Dendritic cell treated with granulocyte-macrophage colony-stimulating factor and Interleukin-4, amounts not matched to agents 40 ng/mL and 50 ng/mL, for 4 days (primary cell): ENCODE data around the gene MYH7B.

ENCODE experiments used
- H3K27ac Mint-ChIP-seq: one replicate; pipeline ENCODE4 v1.8.0; 2022; ENCODE audit warnings: mild to moderate bottlenecking, mixed read lengths
- H3K27me3 Mint-ChIP-seq: one replicate; pipeline ENCODE4 v1.8.0; 2022; ENCODE audit warnings: mild to moderate bottlenecking, mixed read lengths
- H3K36me3 Mint-ChIP-seq: one replicate; pipeline ENCODE4 v1.8.0; 2022; ENCODE audit warnings: low read depth, mixed read lengths
- H3K4me1 Mint-ChIP-seq: one replicate; pipeline ENCODE4 v1.8.0; 2022; ENCODE audit warnings: low read depth, mixed read lengths
- H3K4me3 Mint-ChIP-seq: one replicate; pipeline ENCODE4 v1.8.0; 2022; ENCODE audit warnings: mild to moderate bottlenecking, moderate library complexity, mixed read lengths
- H3K9me3 Mint-ChIP-seq: one replicate; pipeline ENCODE4 v1.8.0; 2022; ENCODE audit warnings: mixed read lengths
- intact Hi-C: fragments of 100-400 bp; cut with micrococcal nuclease; formaldehyde crosslinking; loops from one replicate; pipeline ENCODE4 v1.15.0; 2022

MYH7B gene

GRCh38 chr20:34952671-34953070 is 3.0 kb upstream of the MYH7B start:
- intact Hi-C loops, result no loop called here

GRCh38 chr20:34953960-34954359 is 1.7 kb upstream of the MYH7B start:
- intact Hi-C loops, result no loop called here
- H3K4me1 Mint-ChIP-seq, result peaks cover 20% of the 10 kb centered on the region
- H3K36me3 Mint-ChIP-seq, result peaks cover 37% of the 10 kb centered on the region
- no peak overlapping the region for H3K4me3 Mint-ChIP-seq
- H3K9me3 Mint-ChIP-seq, result no peaks in the 10 kb centered on the region
- no peak overlapping the region for H3K27ac Mint-ChIP-seq
- no peaks in the 10 kb centered on the region for H3K27me3 Mint-ChIP-seq

More at GRCh38 chr20:34952671-34953070, 3.0 kb upstream of the MYH7B start:
- no peak overlapping the region for H3K27ac Mint-ChIP-seq
- no peaks in the 10 kb centered on the region for H3K27me3 Mint-ChIP-seq
- H3K4me1 Mint-ChIP-seq, result peaks cover 20% of the 10 kb centered on the region
- H3K36me3 Mint-ChIP-seq, result peaks cover 37% of the 10 kb centered on the region
- no peaks in the 10 kb centered on the region for H3K9me3 Mint-ChIP-seq
- no peak overlapping the region for H3K4me3 Mint-ChIP-seq

GRCh38 chr20:34954904-34955230 is 801 bp upstream of the MYH7B start:
- H3K27ac Mint-ChIP-seq, result peak overlapping the region; percentile 96
- H3K4me1 Mint-ChIP-seq, result peaks cover 20% of the 10 kb centered on the region
- no peaks in the 10 kb centered on the region for H3K9me3 Mint-ChIP-seq
- no peaks in the 10 kb centered on the region for H3K27me3 Mint-ChIP-seq
- intact Hi-C loops, result loop anchor here (1.0 kb wide), 1 partner anchor 81 kb away; no protein-coding TSS in a partner anchor
- peaks cover 28% of the 10 kb centered on the region for H3K36me3 Mint-ChIP-seq
- peak overlapping the region; percentile 86 for H3K4me3 Mint-ChIP-seq

- intact Hi-C loops, result no loop called here
Measured at GRCh38 chr20:34956041-34956458, 382 bp downstream of the MYH7B start.

GRCh38 chr20:34956751-34957472 is 1.2 kb downstream of the MYH7B start:
- intact Hi-C loops, result no loop called here
- Mint-ChIP-seq H3K4me3 (no peak overlapping the region), H3K27ac (peak overlapping the region; percentile 96), H3K27me3 (no peaks in the 10 kb centered on the region), H3K36me3 (peaks cover 13% of the 10 kb centered on the region), H3K4me1 (peaks cover 27% of the 10 kb centered on the region), H3K9me3 (no peaks in the 10 kb centered on the region)

More at GRCh38 chr20:34956041-34956458, 382 bp downstream of the MYH7B start:
- Mint-ChIP-seq H3K4me1 (peaks cover 27% of the 10 kb centered on the region), H3K27me3 (no peaks in the 10 kb centered on the region), H3K36me3 (peaks cover 20% of the 10 kb centered on the region), H3K9me3 (no peaks in the 10 kb centered on the region), H3K4me3 (peak overlapping the region; percentile 86), H3K27ac (peak overlapping the region; percentile 96)

- H3K4me1 Mint-ChIP-seq, result peaks cover 7% of the 10 kb centered on the region
- H3K27me3 Mint-ChIP-seq, result no peaks in the 10 kb centered on the region
- no peaks in the 10 kb centered on the region for H3K36me3 Mint-ChIP-seq
- H3K4me3 Mint-ChIP-seq, result no peak overlapping the region
- intact Hi-C loops, result loop anchor here (5.0 kb wide), 1 partner anchor 132 kb away; no protein-coding TSS in a partner anchor
- H3K9me3 Mint-ChIP-seq, result no peaks in the 10 kb centered on the region
- H3K27ac Mint-ChIP-seq, result no peak overlapping the region
Measured at GRCh38 chr20:34964486-34964885, 8.8 kb downstream of the MYH7B start.

- Mint-ChIP-seq H3K4me1 (peaks cover 7% of the 10 kb centered on the region), H3K4me3 (no peak overlapping the region), H3K27ac (no peak overlapping the region), H3K27me3 (no peaks in the 10 kb centered on the region), H3K36me3 (no peaks in the 10 kb centered on the region), H3K9me3 (no peaks in the 10 kb centered on the region)
- intact Hi-C loops, result no loop called here
Measured at GRCh38 chr20:34965051-34965450, 9.4 kb downstream of the MYH7B start.

GRCh38 chr20:34967421-34967820 is 11.8 kb downstream of the MYH7B start:
- intact Hi-C loops, result no loop called here
- Mint-ChIP-seq H3K27ac (no peak overlapping the region), H3K9me3 (no peaks in the 10 kb centered on the region), H3K4me1 (no peaks in the 10 kb centered on the region), H3K36me3 (no peaks in the 10 kb centered on the region), H3K4me3 (no peak overlapping the region), H3K27me3 (no peaks in the 10 kb centered on the region)

GRCh38 chr20:34968042-34968775 is 12.5 kb downstream of the MYH7B start:
- intact Hi-C loops, result no loop called here
- H3K4me3 Mint-ChIP-seq, result no peak overlapping the region

GRCh38 chr20:34970193-34970840 is 14.6 kb downstream of the MYH7B start:
- intact Hi-C loops, result no loop called here
- Mint-ChIP-seq H3K27ac (no peak overlapping the region), H3K9me3 (no peaks in the 10 kb centered on the region), H3K36me3 (no peaks in the 10 kb centered on the region), H3K27me3 (peaks cover 1% of the 10 kb centered on the region), H3K4me3 (no peak overlapping the region), H3K4me1 (no peaks in the 10 kb centered on the region)

More at GRCh38 chr20:34968042-34968775, 12.5 kb downstream of the MYH7B start:
- no peaks in the 10 kb centered on the region for H3K9me3 Mint-ChIP-seq
- no peak overlapping the region for H3K27ac Mint-ChIP-seq
- H3K4me1 Mint-ChIP-seq, result no peaks in the 10 kb centered on the region
- no peaks in the 10 kb centered on the region for H3K36me3 Mint-ChIP-seq
- no peaks in the 10 kb centered on the region for H3K27me3 Mint-ChIP-seq

- intact Hi-C loops, result no loop called here
- no peaks in the 10 kb centered on the region for H3K36me3 Mint-ChIP-seq
- H3K4me1 Mint-ChIP-seq, result no peaks in the 10 kb centered on the region
- H3K4me3 Mint-ChIP-seq, result no peak overlapping the region
- peaks cover 1% of the 10 kb centered on the region for H3K27me3 Mint-ChIP-seq
- H3K27ac Mint-ChIP-seq, result no peak overlapping the region
- H3K9me3 Mint-ChIP-seq, result no peaks in the 10 kb centered on the region
Measured at GRCh38 chr20:34970846-34971560, 15.3 kb downstream of the MYH7B start.

GRCh38 chr20:34971561-34972235 is 16.0 kb downstream of the MYH7B start:
- H3K27me3 Mint-ChIP-seq, result peaks cover 1% of the 10 kb centered on the region
- H3K4me3 Mint-ChIP-seq, result no peak overlapping the region
- no peaks in the 10 kb centered on the region for H3K36me3 Mint-ChIP-seq
- no peaks in the 10 kb centered on the region for H3K4me1 Mint-ChIP-seq
- H3K9me3 Mint-ChIP-seq, result no peaks in the 10 kb centered on the region
- no peak overlapping the region for H3K27ac Mint-ChIP-seq
- intact Hi-C loops, result no loop called here

GRCh38 chr20:34974246-34974645 is 18.6 kb downstream of the MYH7B start:
- H3K36me3 Mint-ChIP-seq, result no peaks in the 10 kb centered on the region
- intact Hi-C loops, result no loop called here
- H3K27ac Mint-ChIP-seq, result no peak overlapping the region
- H3K27me3 Mint-ChIP-seq, result peaks cover 1% of the 10 kb centered on the region
- no peak overlapping the region for H3K4me3 Mint-ChIP-seq
- no peaks in the 10 kb centered on the region for H3K4me1 Mint-ChIP-seq
- no peaks in the 10 kb centered on the region for H3K9me3 Mint-ChIP-seq
